HuH-7 (cell line): ENCODE results near the gene GDF3.
"Not testable (repeated sequence)": the region's sequence is repeated elsewhere in the genome, so short reads cannot be mapped to it uniquely, and the experiment has no call there.

Source experiments
- DNase-seq: peaks from one replicate; pipeline ENCODE4 v3.0.0; 2011; ENCODE audit warnings: low spot score

GDF3 gene

DNA sequence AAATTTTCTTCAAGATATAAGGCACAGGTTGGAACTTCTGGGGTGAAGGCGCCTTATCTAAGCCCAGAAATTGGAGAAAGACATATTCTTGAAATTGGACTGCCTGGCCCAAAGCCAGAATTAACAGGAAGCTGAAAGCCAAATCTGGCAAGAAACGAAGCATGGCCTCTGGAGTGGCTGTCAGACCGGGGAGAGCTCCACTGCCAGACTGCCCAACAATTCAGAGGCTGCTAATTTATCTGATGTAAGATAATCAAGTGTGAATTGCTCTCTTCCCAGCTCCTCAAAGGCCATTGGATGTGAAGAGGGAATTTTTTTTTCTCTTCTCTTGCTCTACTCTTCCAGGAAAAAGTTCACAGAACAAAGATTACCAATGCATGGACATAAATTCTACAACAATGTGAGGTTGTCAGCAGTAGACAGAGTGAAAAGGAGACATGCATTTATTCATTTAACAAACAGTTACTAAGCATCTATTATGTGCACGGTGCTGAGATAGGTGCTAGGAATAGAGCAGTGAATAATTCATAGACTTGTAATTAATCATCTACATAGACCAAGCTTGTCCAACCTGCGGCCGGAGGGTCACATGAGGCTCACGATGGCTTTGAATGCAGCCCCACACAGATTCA lies at the start of gene GDF3:
GDF3 (minus strand) TSS at position 210 of the 632 bp plus-strand sequence; CDS start at position 163, 47 bp downstream.
- DNase-seq, result no peak

GRCh38 chr12:7732993-7733392 lies 37.4 kb upstream of the GDF3 start:
- no peak for DNase-seq

DNA sequence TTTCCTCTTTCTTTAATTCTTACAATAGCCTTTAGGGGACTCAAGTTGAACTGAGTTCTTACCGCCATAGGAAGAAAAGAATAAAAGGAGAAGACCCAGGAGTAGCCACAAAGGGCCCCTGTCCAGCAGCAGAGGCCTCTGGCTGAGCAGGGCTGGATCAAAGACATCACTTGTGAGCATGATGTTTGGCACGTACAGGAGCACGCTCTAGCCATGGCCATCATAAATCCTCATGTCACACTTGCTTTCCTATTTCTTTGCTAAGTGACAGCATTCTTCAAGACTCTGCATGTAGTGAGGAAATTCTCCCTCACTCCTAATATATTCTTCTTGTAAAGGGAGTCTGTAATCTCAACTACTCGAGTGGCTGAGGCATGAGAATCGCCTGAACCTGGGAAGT lies 35.9 kb upstream of the GDF3 start:
- no peak for DNase-seq

- DNase-seq, result not testable (repeated sequence)
Measured at GRCh38 chr12:7730984-7731383, 35.4 kb upstream of the GDF3 start.

DNA sequence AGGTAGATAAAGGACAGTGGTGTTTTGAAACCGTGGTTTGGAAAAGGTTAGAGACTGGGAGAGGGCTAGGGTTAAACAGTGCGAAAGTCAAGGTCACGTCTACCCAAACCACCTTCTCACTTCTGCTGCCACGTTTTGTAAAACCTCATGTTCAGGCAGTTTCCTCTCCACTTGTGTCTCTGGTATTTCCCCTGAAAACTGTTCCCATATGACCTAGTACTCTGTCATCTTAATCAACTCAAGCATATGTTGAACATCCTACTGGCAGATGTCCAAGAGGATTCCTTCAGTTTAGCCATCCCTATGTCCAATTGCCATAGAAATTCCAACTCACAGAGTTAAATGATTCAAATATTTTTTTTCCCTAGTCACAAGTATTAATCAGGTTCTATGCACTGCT lies 34.2 kb upstream of the GDF3 start:
- no peak for DNase-seq

DNA sequence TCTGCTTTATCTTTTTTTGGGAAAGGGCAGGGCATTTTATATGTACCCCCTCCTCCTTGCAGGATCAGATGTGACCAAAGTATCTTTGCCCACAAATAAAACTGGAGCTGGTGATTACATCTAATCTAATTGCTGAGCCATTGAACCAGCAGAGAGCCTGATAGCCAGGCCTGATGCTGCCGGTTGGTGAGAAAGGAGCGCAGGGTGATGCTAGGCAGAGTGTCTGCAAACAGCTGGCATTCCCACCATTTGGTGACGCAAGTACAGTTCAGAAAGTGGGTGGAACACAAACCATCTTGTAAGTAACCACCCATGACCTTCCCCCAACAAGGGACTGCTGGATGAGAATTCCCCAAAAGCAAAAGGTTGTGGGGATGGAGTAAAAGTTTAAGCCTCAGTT lies 28.4 kb upstream of the GDF3 start:
- DNase-seq, result no peak

- DNase-seq, result no peak
Measured at GRCh38 chr12:7719946-7720730, 24.6 kb upstream of the GDF3 start.

DNA sequence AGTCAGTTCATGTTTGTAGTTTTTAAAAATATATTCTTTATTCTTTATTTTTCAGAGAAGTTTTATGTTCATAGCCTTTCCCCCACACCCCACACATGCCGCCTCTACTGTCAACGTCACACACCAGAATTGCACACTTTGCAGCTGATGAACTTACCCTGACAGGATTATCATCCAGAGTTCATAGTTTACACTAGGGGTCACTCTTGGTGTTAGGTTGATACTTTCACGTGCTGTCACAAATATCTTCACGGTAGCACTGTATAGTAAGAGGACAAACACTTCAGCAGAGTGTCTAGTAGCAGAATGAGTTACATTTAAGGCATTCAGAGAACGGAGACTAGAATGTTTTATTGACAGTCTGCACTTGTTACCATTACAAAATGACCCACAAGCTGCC lies 20.8 kb upstream of the GDF3 start:
- peak; percentile 45 for DNase-seq

- no peak for DNase-seq
Measured at GRCh38 chr12:7712841-7713442, 17.4 kb upstream of the GDF3 start.

- DNase-seq, result no peak
Measured at GRCh38 chr12:7711133-7711532, 15.6 kb upstream of the GDF3 start, which contains the start of gene DPPA3. DPPA3 (plus strand) TSS chr12:7711433; CDS start chr12:7711571, 138 bp downstream.

DNA sequence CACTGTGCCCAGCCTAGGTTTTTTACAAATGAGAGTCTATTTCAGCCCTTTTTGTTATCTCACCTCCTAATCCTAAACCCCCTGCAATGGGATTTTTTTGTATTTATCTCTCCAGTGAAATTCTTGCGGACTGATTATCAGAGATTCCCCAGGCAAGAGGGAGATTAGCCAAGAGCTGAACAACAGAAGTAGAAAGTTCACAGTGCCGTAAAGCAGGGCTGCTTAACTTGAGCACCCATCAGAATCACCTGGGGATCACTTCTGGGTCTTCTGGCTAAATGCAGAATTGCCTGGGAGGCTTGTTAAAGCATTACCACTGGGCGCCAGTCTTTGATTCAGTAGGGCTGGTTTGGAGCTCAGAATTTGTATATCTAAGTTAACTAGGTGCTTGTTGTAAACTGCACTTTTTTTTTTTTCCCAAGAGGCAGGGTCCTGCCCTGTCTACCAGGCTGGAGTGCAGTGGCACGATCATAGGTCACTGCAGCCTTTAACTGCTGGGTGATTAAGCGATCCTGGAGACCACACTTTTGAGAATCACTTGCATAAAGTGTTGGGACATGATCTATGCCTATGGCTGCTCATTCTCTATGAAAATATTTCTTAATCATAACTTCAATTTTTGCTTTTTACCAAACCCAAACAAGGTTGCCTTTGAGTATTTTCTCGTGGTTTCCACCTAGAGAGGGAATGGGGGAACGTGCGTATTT lies 14.5 kb upstream of the GDF3 start:
- DNase-seq, result no peak

DNA sequence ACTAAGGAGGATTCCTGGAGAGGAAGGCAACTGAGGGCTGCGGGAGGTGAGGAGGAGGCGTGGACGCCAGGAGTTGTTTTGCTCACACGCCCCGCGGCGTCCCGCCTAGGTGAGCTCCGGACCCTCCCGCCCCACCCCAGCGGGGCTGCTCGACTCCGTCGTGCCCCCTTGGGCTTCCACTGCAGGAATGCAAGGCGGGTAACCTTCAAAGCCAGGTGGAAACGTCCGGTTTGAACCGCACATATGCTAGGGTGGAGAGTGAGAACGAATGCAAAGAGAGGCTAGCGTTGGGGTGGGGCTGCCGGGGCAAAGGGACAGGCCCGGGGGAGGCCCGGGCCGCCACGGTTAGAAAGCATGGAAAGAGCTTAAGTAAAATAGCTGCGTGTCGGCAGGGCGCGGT lies 10.3 kb upstream of the GDF3 start:
- DNase-seq, result no peak

DNA sequence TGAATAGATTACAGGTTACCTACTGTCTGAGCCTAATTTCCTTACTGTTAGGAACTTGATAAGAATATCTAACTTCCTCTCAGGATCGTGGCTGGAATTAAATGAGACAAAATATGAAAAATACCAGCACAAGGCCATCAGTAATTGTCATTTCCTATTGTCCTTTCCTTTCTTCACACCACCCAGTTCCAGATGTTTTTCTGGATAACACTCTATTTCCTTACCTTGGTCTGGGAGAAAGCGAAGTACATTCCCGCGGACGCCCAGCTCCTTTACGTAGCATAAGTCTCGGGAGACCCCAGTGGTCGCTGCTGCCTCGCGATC lies 376 bp downstream of the GDF3 start:
- no peak for DNase-seq

- DNase-seq, result no peak
Measured at GRCh38 chr12:7694556-7695236, 879 bp downstream of the GDF3 start.

DNA sequence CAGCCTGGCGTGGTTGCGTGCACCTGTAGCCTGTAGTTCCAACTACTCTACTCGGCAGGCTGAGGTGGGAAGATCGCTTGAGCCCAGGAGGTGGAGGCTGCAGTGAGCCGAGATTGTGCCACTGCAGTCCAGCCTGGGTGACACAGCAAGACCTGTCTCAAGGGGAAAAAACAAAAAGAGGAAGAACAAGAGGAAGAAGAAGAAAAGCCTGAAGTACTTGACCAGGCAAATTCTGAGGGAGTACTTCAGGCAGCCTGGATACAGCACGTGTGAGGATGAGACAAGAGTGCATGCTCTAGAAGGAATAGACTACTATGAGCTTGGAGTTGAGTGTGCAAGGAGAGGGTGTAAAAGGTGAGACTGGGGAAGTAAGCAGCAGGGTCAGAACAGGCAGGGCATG lies 1.8 kb downstream of the GDF3 start:
- no peak for DNase-seq

DNA sequence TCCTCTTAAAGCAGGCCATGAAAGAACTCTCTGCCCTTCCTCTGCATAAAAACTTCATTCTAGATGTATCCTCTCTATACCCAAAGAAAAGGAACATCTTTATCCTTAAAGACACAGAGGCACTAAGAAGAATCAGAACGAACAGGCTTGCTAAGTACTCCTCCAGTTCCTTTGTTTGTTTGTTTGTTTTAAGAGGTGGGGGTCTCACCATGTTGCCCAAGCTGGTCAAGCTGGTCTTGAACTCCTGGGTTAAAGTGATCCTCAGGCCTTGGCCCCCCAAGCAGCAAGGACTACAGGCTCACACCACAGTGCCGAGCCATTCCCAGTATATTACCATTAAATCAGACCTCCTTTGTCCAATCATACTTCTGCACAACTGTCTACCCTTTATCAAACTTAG lies 14.0 kb downstream of the GDF3 start:
- DNase-seq, result no peak

DNA sequence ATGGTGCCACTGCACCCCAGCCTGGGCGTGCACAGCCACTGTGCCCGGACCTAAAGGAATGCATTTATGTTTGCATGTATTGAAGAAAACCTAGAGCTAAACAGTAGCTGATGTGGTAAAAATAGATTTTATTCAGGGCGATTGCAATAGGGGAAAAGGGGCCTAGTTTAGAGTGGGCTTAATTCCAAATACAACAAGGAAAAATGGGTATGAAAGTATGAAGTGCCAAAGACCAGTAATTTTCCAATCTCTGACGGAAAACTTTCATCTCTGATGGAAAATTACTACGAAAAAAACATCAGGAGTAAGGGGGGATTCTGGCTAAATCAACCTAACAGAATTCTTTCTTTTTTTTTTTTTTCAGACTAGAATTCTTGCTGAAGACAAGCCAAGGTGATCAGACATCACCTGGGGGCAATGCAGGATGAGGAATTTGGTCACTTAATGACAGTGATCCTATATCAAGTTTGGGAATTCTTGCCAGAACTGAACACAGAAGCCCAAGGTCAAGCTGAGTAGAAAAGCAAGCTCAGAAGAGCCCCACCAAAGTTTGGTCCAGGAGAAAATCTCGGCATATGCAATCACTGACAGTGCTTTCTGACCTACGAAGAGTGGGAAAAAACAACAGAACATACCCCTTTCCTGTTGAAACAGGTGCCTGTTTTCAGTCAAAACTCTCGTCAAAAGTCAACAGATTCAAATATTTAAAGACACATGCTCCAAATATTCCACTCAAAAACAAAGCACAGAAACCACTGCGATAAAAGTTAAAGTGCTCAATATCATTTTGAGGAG lies 16.1 kb downstream of the GDF3 start:
- no peak for DNase-seq

DNA sequence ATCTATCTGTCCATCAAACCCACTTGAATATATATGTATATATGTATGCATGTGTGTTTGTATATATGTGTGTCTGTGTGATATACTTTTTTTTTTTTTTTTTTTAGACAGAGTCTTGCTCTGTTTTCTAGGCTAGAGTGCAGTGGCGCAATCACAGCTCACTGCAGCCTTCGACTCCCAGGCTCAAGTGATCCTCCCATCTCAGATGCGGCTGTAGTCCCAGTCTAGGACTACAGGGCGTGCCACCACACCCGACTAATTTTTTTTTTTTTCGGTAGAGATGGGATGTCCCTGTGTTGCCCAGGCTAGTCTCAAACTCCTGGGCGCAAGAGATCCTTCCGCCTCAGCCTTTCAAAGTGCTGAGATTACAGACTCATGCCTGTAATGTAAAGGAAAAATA lies 16.8 kb downstream of the GDF3 start:
- DNase-seq, result no peak

DNA sequence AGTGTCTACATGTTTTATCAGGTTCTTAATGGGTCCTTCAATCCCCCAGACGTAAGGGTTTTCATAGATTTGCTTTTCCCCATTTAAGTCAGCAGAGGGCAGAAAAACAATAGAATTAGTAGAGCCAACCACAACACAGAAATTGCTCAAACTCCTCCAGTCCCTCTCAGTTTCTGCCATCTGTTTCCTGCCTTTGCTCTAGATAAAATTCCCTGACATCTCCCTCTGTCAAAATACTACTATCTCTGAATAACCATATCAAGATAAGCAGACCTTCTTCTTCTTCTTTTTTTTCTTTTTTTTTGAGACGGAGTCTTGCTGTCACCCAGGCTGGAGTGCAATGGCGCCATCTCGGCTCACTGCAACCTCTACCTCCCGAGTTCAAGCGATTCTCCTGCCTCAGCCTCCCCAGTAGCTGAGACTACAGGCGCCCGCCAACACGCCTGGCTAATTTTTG lies 18.1 kb downstream of the GDF3 start:
- peak; percentile 40 for DNase-seq

GRCh38 chr12:7675455-7675854 lies 20.1 kb downstream of the GDF3 start:
- not testable (repeated sequence) for DNase-seq

- no peak for DNase-seq
Measured at GRCh38 chr12:7668171-7668570, 27.4 kb downstream of the GDF3 start.
